Peyer's patch (tissue), 4 donors: Measurements from ENCODE around the gene IDE. TPM values are rescaled to one million over a fixed set of nuclear protein-coding genes. Genes with fewer than 3 reads are reported as not detected.

Experiments used
- DNase-seq, 3 donors: peaks; one replicate each; pipeline ENCODE4 v3.0.0-alpha.2; 2017 to 2019
- H3K27ac ChIP-seq, 4 donors: fragments of 200-600 bp; sonication (generic); one replicate each; pipeline ENCODE4 v1.5.1; 2016 to 2019
- H3K27me3 ChIP-seq, 2 donors: fragments of 200-600 bp; sonication (generic); one replicate each; pipeline ENCODE4 v1.5.1; 2019
- H3K36me3 ChIP-seq, 3 donors: fragments of 200-600 bp; sonication (generic); one replicate each; pipeline ENCODE4 v1.5.1; 2016 to 2019
- H3K4me1 ChIP-seq, 4 donors: fragments of 200-600 bp; sonication (generic); one replicate each; pipeline ENCODE4 v1.5.1; 2016 to 2019
- H3K4me3 ChIP-seq, 4 donors: fragments of 200-600 bp; sonication (generic); 1 replicate in 3 of 4; 2 replicates in 1 of 4; pipeline ENCODE4 v1.5.1; 2016 to 2019; ENCODE audit warnings: mild to moderate bottlenecking in 1 of 4
- H3K9me3 ChIP-seq, 4 donors: fragments of 200-600 bp; sonication (generic); one replicate each; pipeline ENCODE4 v1.5.1; 2016 to 2019; ENCODE audit warnings: mild to moderate bottlenecking in 1 of 4
- POLR2A ChIP-seq, 2 donors: fragments of 450-650 bp; IDR thresholded peaks; one replicate each; pipeline ENCODE4 v1.5.1; 2017; ENCODE audit warnings: antibody characterized with exemption in 2 of 2, mild to moderate bottlenecking in 2 of 2, moderate library complexity in 2 of 2
- total RNA-seq, 4 donors: library from RNA; depleted of rRNA; stranded (reverse); fragments of >200 nt; gene quantifications; one replicate each; pipeline ENCODE4 v1.1.0, GENCODE V29; 2016
- TF ChIP-seq, protein P1 (sequence below), 6 experiments: fragments of 450-650 bp in 4 of 6; fragments of 200-600 bp in 2 of 6; sonication (generic) in 1 of 6; IDR thresholded peaks; one replicate each; pipeline ENCODE4 v1.5.1; 2017 to 2019; ENCODE audit warnings: antibody characterized with exemption in 6 of 6, mild to moderate bottlenecking in 3 of 6, moderate library complexity in 1 of 6

Gene IDE
- total RNA-seq, 4 donors from 2014 or later: 27.1 to 71.8 (median 31.7) TPM

DNA sequence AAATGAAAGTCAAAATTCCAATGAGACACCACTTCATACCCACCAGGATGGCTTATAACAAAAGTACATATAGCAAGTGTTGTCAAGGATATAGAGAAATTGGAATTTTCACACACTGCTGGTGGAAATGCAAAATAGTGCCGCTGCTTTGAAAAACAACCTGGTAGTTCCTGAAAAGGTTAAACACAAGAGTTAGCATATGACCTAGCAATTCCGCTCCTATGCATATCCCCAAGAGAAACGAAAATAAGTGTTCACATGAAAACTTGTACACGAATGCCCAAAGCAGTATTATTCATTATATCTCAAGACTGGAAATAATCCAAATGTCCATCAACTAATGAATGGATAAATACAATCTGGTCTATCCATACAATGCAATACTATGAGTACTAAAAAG is 14.8 kb downstream of the IDE start:
- Histone ChIP-seq H3K27ac (no peak overlapping the region), H3K4me3 (no peak overlapping the region), H3K27me3 (no peaks in the 10 kb centered on the region), H3K9me3 (peaks cover 0 to 8% (median 0%) of the 10 kb centered on the region in 4 donors), H3K36me3 (peaks cover 0 to 50% (median 0%) of the 10 kb centered on the region in 3 donors), H3K4me1 (no peaks in the 10 kb centered on the region)
- DNase-seq: no peak
- TF ChIP-seq, protein P1, sequence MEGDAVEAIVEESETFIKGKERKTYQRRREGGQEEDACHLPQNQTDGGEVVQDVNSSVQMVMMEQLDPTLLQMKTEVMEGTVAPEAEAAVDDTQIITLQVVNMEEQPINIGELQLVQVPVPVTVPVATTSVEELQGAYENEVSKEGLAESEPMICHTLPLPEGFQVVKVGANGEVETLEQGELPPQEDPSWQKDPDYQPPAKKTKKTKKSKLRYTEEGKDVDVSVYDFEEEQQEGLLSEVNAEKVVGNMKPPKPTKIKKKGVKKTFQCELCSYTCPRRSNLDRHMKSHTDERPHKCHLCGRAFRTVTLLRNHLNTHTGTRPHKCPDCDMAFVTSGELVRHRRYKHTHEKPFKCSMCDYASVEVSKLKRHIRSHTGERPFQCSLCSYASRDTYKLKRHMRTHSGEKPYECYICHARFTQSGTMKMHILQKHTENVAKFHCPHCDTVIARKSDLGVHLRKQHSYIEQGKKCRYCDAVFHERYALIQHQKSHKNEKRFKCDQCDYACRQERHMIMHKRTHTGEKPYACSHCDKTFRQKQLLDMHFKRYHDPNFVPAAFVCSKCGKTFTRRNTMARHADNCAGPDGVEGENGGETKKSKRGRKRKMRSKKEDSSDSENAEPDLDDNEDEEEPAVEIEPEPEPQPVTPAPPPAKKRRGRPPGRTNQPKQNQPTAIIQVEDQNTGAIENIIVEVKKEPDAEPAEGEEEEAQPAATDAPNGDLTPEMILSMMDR (IDR thresholded peaks at IDR 0.05): no peak
- no peak for TF ChIP-seq POLR2A (IDR thresholded peaks at IDR 0.05)

- no peaks in the 10 kb centered on the region for H3K27me3 ChIP-seq
- peaks cover 0 to 38% (median 0%) of the 10 kb centered on the region in 3 donors for H3K36me3 ChIP-seq
- no peak for TF ChIP-seq POLR2A (IDR thresholded peaks at IDR 0.05)
- TF ChIP-seq, protein P1 (IDR thresholded peaks at IDR 0.05): no peak
- H3K27ac ChIP-seq: no peak overlapping the region
- no peaks in the 10 kb centered on the region for H3K4me1 ChIP-seq
- DNase-seq: no peak
- peaks cover 0 to 12% (median 0%) of the 10 kb centered on the region in 4 donors for H3K9me3 ChIP-seq
- H3K4me3 ChIP-seq: no peak overlapping the region
Measured at GRCh38 chr10:92553959-92554358, 19.9 kb downstream of the IDE start.

GRCh38 chr10:92552310-92552709 is 21.6 kb downstream of the IDE start:
- no peak for DNase-seq
- Histone ChIP-seq H3K36me3 (peaks cover 0 to 29% (median 0%) of the 10 kb centered on the region in 3 donors), H3K4me1 (no peaks in the 10 kb centered on the region), H3K27me3 (no peaks in the 10 kb centered on the region), H3K9me3 (peaks cover 0 to 12% (median 0%) of the 10 kb centered on the region in 4 donors), H3K27ac (no peak overlapping the region), H3K4me3 (no peak overlapping the region)
- TF ChIP-seq POLR2A (IDR thresholded peaks at IDR 0.05): no peak
- TF ChIP-seq, protein P1 (IDR thresholded peaks at IDR 0.05): peak in 1 of 6 experiments; percentile 7

DNA sequence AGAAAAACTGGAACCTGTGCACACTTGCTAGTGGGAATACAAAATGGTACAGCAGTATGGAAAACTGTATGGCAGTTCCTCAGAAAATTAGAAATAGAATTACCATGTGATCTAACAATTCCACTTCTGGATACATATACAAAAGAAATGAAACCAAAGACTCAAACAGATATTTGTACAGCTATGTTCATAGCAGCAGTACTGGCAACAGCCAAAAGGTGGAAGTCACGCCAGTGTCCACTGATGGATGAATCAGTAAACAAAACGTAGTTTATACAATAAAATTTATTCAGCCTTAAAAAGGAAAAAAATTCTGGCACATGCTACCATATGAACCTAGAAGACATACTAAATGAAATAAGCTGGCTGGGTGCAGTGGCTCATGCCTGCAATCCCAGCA is 23.0 kb downstream of the IDE start:
- Histone ChIP-seq H3K27me3 (no peaks in the 10 kb centered on the region), H3K4me3 (no peak overlapping the region), H3K9me3 (peaks cover 0 to 12% (median 0%) of the 10 kb centered on the region in 4 donors), H3K4me1 (no peaks in the 10 kb centered on the region), H3K36me3 (peaks cover 0 to 21% (median 0%) of the 10 kb centered on the region in 3 donors), H3K27ac (no peak overlapping the region)
- no peak for TF ChIP-seq POLR2A (IDR thresholded peaks at IDR 0.05)
- TF ChIP-seq, protein P1 (IDR thresholded peaks at IDR 0.05): no peak
- no peak for DNase-seq

DNA sequence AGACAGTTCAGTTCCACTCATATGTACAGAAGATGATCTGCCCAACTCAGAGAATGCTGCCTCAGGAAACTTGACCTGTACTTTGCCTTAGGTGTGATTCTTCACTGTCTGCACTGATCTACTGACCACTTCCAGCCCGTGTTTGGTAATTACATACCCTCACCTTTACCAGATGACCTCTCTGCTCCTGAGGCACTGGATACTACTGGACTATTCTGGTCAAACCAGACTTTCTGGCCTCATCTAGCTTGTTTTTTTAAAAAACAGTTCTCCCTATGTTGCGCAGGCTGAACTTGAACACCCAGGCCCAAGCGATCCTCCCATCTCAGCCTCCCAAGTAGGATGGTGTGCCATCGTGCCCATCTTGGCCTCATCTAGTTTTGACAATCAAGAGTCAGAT is 26.2 kb downstream of the IDE start:
- Histone ChIP-seq H3K36me3 (peaks cover 0 to 7% (median 0%) of the 10 kb centered on the region in 3 donors), H3K27ac (no peak overlapping the region), H3K4me3 (no peak overlapping the region), H3K4me1 (peaks cover 0 to 5% (median 2%) of the 10 kb centered on the region in 4 donors), H3K9me3 (no peaks in the 10 kb centered on the region), H3K27me3 (no peaks in the 10 kb centered on the region)
- no peak for DNase-seq
- no peak for TF ChIP-seq POLR2A (IDR thresholded peaks at IDR 0.05)
- TF ChIP-seq, protein P1 (IDR thresholded peaks at IDR 0.05): no peak

GRCh38 chr10:92545556-92545955 is 28.3 kb downstream of the IDE start:
- Histone ChIP-seq H3K4me3 (no peak overlapping the region), H3K36me3 (peaks cover 0 to 7% (median 0%) of the 10 kb centered on the region in 3 donors), H3K27me3 (no peaks in the 10 kb centered on the region), H3K4me1 (peaks cover 0 to 5% (median 2%) of the 10 kb centered on the region in 4 donors), H3K27ac (no peak overlapping the region), H3K9me3 (no peaks in the 10 kb centered on the region)
- no peak for DNase-seq
- TF ChIP-seq, protein P1 (IDR thresholded peaks at IDR 0.05): no peak
- TF ChIP-seq POLR2A (IDR thresholded peaks at IDR 0.05): no peak
